Measurements from ENCODE around the gene MMADHC. TPM values are rescaled to one million over a fixed set of nuclear protein-coding genes. Genes with fewer than 3 reads are reported as not detected.

MMADHC gene
- total and polyA plus RNA-seq, 10 donors = 38.0 to 85.6 (median 66.2) TPM

GRCh38 chr2:149595056-149595963 is 7.7 kb upstream of the MMADHC start:
- Histone ChIP-seq H3K36me3 (no peaks in the 10 kb centered on the region), H3K27me3 (replicated peaks in 1 of 7) (no peaks in the 10 kb centered on the region), H3K9me3 (no peaks in the 10 kb centered on the region), H3K27ac (no peak overlapping the region), H3K4me3 (no peak overlapping the region), H3K4me1 (peaks cover 4 to 11% (median 9%) of the 10 kb centered on the region in 6 donors)
- WGBS, 5 donors = 86 to 100% (median 89%) methylated on average over 1 of the region's 1 CpG
- no peak for DNase-seq
- intact Hi-C loops (cut with DNase I; ENCODE audit: low total_unique reads) = loop anchor here (5.0 to 10.0 kb wide), 3 partner anchors 892 to 1639 kb away; partner anchors contain the start of gene RND3
- TF ChIP-seq POLR2AphosphoS5 (IDR thresholded peaks at IDR 0.05) (no peak), CTCF (IDR thresholded peaks at IDR 0.05 in 8 of 11, conservative IDR thresholded peaks at IDR 0.05 in 3 of 11) (no peak), POLR2A (IDR thresholded peaks at IDR 0.05) (no peak)

- WGBS, 5 donors = 91 to 100% (median 96%) methylated on average over 2 of the region's 2 CpGs
- H3K4me3 ChIP-seq = no peak overlapping the region
- intact Hi-C loops (cut with DNase I; ENCODE audit: low total_unique reads) = loop anchor here (10.0 kb wide), 1 partner anchor 1640 kb away; no protein-coding TSS in a partner anchor
- H3K4me1 ChIP-seq = peaks cover 4 to 11% (median 9%) of the 10 kb centered on the region in 6 donors
- no peaks in the 10 kb centered on the region for H3K36me3 ChIP-seq
- no peak for TF ChIP-seq POLR2AphosphoS5 (IDR thresholded peaks at IDR 0.05)
- no peak for TF ChIP-seq POLR2A (IDR thresholded peaks at IDR 0.05)
- TF ChIP-seq CTCF (IDR thresholded peaks at IDR 0.05 in 8 of 11, conservative IDR thresholded peaks at IDR 0.05 in 3 of 11) = no peak
- no peak for DNase-seq
- H3K9me3 ChIP-seq = no peaks in the 10 kb centered on the region
- no peaks in the 10 kb centered on the region for H3K27me3 ChIP-seq (replicated peaks in 1 of 7)
- H3K27ac ChIP-seq = no peak overlapping the region
Observed at GRCh38 chr2:149594411-149594810, 6.8 kb upstream of the MMADHC start.

GRCh38 chr2:149587950-149588487 is 444 bp upstream of the MMADHC start:
- H3K9me3 ChIP-seq = no peaks in the 10 kb centered on the region
- H3K27ac ChIP-seq = peak overlapping the region; percentile 91 to 99 (median 98)
- H3K4me3 ChIP-seq = peak overlapping the region; percentile 41 to 78 (median 60)
- no peak for DNase-seq
- no peaks in the 10 kb centered on the region for H3K27me3 ChIP-seq (replicated peaks in 1 of 7)
- H3K4me1 ChIP-seq = peaks cover 13 to 47% (median 41%) of the 10 kb centered on the region in 6 donors
- TF ChIP-seq CTCF (IDR thresholded peaks at IDR 0.05 in 8 of 11, conservative IDR thresholded peaks at IDR 0.05 in 3 of 11) (no peak), POLR2A (IDR thresholded peaks at IDR 0.05) (no peak), POLR2AphosphoS5 (IDR thresholded peaks at IDR 0.05) (no peak)
- peaks cover 0 to 19% (median 4%) of the 10 kb centered on the region in 6 donors for H3K36me3 ChIP-seq
- intact Hi-C loops (cut with DNase I; ENCODE audit: low total_unique reads) = no loop called here
- WGBS, 5 donors = 58 to 61% (median 59%) methylated on average over 10 of the region's 10 CpGs

GRCh38 chr2:149586898-149587219 is 716 bp downstream of the MMADHC start:
- no peak for DNase-seq
- H3K27ac ChIP-seq = peak overlapping the region; percentile 91 to 99 (median 98)
- no peaks in the 10 kb centered on the region for H3K27me3 ChIP-seq (replicated peaks in 1 of 7)
- intact Hi-C loops (cut with DNase I; ENCODE audit: low total_unique reads) = no loop called here
- H3K9me3 ChIP-seq = no peaks in the 10 kb centered on the region
- TF ChIP-seq POLR2AphosphoS5 (IDR thresholded peaks at IDR 0.05) (no peak), POLR2A (IDR thresholded peaks at IDR 0.05) (no peak), CTCF (IDR thresholded peaks at IDR 0.05 in 8 of 11, conservative IDR thresholded peaks at IDR 0.05 in 3 of 11) (no peak)
- H3K4me1 ChIP-seq = peaks cover 13 to 58% (median 52%) of the 10 kb centered on the region in 6 donors
- 0 to 1% (median 1%) methylated on average over 7 of the region's 7 CpGs for WGBS, 5 donors
- H3K4me3 ChIP-seq = peak overlapping the region; percentile 41 to 78 (median 60)
- peaks cover 0 to 31% (median 9%) of the 10 kb centered on the region in 6 donors for H3K36me3 ChIP-seq
